AG09319 (cell line): ENCODE data around the gene ENTPD7.

Experiments
- DNase-seq: peaks from one replicate; pipeline ENCODE4 v3.0.0-alpha.2; 2010; ENCODE audit warnings: low read depth; ENCODE audit errors: extremely low read depth
- CTCF ChIP-seq: IDR thresholded peaks from 2 replicates; pipeline ENCODE4 v1.5.1; 2011; ENCODE audit warnings: low read depth, mild to moderate bottlenecking, inconsistent platforms, low read length, moderate library complexity

Gene ENTPD7

DNA sequence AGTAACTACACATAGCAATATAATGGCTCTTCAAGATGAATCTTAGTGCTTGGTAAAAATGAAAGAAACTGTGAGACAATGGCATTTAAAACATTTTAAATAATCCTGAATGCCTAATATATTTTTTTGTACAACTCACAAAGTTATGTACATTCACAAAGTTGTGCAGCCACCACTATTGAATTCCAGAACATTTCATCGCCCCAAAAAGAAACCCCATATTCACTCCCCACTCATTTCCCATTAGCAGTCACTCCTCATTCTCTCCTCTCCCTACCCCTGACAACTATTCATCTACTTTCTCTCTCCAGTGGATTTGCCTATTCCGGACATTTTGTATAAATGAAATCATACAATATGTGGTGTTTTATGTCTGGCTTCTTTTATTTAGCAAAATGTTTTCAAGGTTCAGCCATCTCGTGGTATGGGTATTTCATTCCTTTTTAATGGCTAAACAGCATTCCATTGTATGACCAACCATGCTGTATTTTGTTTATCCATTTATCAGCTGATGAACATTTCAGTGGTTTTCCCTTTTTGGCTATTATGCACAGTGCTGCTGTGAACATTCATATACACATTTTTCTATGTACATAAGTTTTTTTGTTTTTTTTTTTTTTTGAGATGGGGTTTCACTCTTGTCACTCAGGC, 34.7 kb downstream of the ENTPD7 start:
- peak; percentile 58 for DNase-seq
- TF ChIP-seq CTCF = no peak

DNA sequence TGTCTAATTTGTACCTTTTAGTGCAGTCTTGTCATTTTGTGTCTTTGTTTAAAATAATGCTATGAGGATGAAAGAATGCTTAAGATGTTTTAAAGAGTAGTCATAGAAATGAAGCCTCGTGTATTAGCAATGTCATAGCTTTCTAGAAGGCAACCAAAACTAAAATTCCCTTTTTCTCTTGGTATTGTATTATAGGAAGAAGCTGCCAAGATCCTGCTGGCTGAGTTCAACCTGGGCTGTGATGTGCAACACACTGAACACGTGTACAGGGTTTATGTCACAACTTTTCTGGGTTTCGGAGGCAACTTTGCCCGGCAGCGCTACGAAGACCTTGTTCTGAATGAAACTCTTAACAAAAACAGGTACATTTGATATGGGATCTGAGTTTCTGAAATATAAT, 36.5 kb downstream of the ENTPD7 start:
- no peak for DNase-seq
- TF ChIP-seq CTCF = no peak

DNA sequence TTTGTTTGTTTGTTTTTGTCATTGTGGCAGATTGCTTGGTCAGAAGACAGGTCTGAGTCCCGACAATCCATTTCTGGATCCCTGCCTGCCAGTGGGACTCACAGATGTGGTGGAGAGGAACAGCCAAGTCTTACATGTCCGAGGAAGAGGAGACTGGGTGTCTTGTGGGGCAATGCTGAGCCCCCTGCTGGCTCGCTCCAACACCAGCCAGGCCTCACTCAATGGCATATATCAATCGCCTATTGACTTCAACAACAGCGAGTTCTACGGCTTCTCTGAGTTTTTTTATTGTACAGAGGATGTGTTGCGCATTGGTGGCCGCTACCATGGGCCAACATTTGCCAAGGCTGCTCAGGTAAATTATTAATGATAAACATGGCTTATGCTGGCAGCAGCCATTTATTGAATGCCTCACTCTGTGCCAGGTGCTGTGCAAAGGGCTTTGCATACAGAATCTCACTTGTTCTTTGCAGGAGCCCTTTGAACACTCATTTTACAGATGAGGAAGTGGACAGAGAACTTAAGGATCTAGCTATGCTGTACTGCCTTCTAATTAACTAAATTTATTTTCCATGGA, 39.3 kb downstream of the ENTPD7 start:
- TF ChIP-seq CTCF = no peak
- DNase-seq = no peak

DNA sequence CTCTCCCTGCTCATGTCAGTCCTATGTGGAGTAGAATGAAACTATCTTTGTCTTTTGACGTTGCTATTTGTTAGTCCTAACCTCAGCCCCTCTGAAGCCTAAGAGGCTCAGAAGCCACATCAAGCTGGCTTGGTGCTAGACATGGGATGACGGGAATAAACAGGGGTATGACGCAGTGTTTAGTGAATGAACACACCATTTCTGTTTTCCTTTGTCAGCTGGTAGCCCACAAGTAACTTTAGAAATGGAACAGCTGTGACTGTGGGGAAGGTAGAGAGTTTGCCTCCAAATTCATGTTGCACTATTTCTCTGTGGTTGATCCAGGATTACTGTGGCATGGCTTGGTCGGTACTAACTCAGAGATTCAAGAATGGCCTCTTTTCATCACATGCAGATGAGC, 41.3 kb downstream of the ENTPD7 start:
- no peak for DNase-seq

GRCh38 chr10:99708428-99709012, 49.2 kb downstream of the ENTPD7 start:
- DNase-seq = no peak
- no peak for TF ChIP-seq CTCF

More for the DNA sequence above, 41.3 kb downstream of the ENTPD7 start:
- TF ChIP-seq CTCF = no peak

DNA sequence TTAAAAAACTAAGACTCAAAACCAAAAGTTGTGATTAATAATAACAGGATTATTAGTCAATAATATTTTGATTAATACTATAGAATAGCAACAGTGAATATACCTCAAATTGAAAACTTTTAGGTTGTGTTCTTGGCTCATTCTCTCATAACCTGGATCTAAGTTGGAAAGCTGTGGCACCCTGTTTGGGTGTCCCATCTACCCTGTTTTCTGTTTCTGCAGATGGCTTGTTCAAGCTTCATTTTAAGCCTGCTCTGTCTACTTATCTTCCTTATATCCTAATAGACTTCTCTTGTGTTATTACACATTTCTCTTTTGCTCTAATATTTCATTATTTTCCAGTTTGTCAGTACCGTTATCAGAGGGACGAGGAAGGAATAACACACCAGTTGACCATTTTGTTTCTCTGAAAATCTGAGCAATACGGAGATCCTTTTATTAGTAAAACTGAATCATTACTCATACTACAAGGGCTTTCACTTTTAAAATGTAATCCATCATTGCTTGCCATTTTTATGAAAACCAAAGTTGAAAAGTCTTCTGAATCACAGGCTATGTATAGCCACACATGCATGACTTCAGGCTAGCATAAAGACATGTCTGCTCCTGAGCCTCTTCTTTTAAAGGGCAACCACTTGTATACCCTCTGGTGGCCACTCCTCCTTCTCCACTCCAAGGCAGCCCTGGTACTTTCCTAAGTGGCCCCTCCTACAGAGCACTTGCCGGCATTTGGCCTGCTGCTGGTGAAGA, 50.3 kb downstream of the ENTPD7 start:
- TF ChIP-seq CTCF = no peak; the same call in 1 of the 2 replicates
- DNase-seq = no peak
